ENCODE results near the gene SPNS1. TPM values are rescaled to one million over a fixed set of nuclear protein-coding genes. Genes with fewer than 3 reads are reported as not detected.

The SPNS1 gene
- polyA plus RNA-seq, 2 of the 4 experiments (the other 2 are of a cell fraction): 27.0 to 35.1 TPM

DNA sequence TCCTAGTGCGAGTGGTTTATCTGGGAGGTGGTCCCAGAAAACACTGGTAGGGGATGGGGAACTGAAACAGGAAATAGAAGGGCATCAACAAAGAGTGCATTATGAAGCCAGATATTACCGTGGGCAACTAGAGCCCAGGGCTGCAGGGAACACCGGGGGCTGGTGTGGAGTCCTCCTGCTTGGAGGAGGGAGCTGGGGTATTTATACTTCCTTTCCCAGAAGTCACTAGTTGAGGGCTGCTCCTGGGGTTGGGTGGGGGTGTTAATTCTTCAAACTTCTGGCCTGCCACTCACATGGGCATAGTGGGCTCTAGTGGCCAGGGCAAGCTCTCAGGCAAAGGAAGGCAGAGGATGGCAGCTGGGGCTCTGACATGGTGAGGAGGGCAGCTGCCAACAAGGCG lies 25.0 kb downstream of the SPNS1 start:
- no peak for FAIRE-seq
- Histone ChIP-seq H3K9me3 (no peaks in the 10 kb centered on the region), H3K27ac (no peak overlapping the region), H3K4me1 (no peaks in the 10 kb centered on the region), H3K4me2 (no peak overlapping the region), H3K4me3 (no peak overlapping the region)
- WGBS (ENCODE audit: missing lambda C conversion rate): 51% methylated on average over 4 of the region's 4 CpGs
- no peak for ATAC-seq
- no peak for DNase-seq (ENCODE audit: low read depth in 1 of 2, low spot score in 1 of 2)
- CTCF ChIA-PET: interaction anchor here (1.0 to 1.4 kb wide), 3 partner anchors 11 to 22 kb away, joined by 3 to 4 read pairs (median 4); partner anchors contain the start of gene LAT
- POLR2A ChIA-PET: no interaction called here
- TF ChIP-seq TP53 (CRISPR knock-in tag; IDR thresholded peaks at IDR 0.05) (no peak), KDM1A (IDR thresholded peaks at IDR 0.05; ENCODE audit: low read depth) (no peak), BHLHE40 (IDR thresholded peaks at IDR 0.05; ENCODE audit: low read depth, low read length) (no peak), RAD21 (conservative IDR thresholded peaks at IDR 0.05 in 1 of 2, IDR thresholded peaks at IDR 0.05 in 1 of 2) (no peak), ZFP36 (IDR thresholded peaks at IDR 0.05; ENCODE audit: borderline replicate concordance, partially characterized antibody) (no peak), GATA3 (IDR thresholded peaks at IDR 0.05; ENCODE audit: borderline replicate concordance) (no peak), HDAC2 (IDR thresholded peaks at IDR 0.05) (no peak), CEBPB (IDR thresholded peaks at IDR 0.05) (no peak), HOXA7 (CRISPR knock-in tag; IDR thresholded peaks at IDR 0.05) (no peak), REST (IDR thresholded peaks at IDR 0.05) (no peak), PHF8 (IDR thresholded peaks at IDR 0.05; ENCODE audit: borderline replicate concordance, low read depth) (no peak), KDM5A (IDR thresholded peaks at IDR 0.05) (no peak), MYC (IDR thresholded peaks at IDR 0.05; ENCODE audit: borderline replicate concordance, low read length) (no peak), ZNF302 (CRISPR knock-in tag; IDR thresholded peaks at IDR 0.05) (no peak), PBX3 (IDR thresholded peaks at IDR 0.05) (no peak)
- TF ChIP-seq, protein P1, sequence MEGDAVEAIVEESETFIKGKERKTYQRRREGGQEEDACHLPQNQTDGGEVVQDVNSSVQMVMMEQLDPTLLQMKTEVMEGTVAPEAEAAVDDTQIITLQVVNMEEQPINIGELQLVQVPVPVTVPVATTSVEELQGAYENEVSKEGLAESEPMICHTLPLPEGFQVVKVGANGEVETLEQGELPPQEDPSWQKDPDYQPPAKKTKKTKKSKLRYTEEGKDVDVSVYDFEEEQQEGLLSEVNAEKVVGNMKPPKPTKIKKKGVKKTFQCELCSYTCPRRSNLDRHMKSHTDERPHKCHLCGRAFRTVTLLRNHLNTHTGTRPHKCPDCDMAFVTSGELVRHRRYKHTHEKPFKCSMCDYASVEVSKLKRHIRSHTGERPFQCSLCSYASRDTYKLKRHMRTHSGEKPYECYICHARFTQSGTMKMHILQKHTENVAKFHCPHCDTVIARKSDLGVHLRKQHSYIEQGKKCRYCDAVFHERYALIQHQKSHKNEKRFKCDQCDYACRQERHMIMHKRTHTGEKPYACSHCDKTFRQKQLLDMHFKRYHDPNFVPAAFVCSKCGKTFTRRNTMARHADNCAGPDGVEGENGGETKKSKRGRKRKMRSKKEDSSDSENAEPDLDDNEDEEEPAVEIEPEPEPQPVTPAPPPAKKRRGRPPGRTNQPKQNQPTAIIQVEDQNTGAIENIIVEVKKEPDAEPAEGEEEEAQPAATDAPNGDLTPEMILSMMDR (IDR thresholded peaks at IDR 0.05): no peak
- TF ChIP-seq, protein P2, sequence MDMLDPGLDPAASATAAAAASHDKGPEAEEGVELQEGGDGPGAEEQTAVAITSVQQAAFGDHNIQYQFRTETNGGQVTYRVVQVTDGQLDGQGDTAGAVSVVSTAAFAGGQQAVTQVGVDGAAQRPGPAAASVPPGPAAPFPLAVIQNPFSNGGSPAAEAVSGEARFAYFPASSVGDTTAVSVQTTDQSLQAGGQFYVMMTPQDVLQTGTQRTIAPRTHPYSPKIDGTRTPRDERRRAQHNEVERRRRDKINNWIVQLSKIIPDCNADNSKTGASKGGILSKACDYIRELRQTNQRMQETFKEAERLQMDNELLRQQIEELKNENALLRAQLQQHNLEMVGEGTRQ (IDR thresholded peaks at IDR 0.05): no peak
- TF ChIP-seq, protein P3, sequence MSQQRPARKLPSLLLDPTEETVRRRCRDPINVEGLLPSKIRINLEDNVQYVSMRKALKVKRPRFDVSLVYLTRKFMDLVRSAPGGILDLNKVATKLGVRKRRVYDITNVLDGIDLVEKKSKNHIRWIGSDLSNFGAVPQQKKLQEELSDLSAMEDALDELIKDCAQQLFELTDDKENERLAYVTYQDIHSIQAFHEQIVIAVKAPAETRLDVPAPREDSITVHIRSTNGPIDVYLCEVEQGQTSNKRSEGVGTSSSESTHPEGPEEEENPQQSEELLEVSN (IDR thresholded peaks at IDR 0.05; ENCODE audit: borderline replicate concordance, low read depth): no peak

DNA sequence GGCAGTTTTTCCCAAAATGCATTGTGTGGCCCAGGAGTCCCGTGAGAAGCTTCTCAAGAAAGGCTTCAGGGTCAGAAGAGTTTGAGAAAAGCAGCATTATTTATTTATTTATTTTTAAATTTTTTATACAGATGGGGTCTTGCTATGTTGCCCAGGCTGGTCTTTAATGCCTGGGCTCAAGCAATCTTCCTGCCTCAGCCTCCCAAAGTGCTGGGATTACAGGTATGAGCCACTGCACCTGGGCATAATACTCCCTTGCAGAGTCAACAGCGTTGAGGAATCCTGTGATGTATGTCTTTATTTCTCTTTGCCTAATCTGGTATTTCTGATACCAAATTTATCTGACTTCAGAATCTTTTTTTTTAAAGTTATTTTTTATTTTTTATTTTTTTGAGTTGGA lies 25.4 kb downstream of the SPNS1 start:
- ChIA-PET POLR2A (no interaction called here), CTCF (interaction anchor here (1.0 to 1.4 kb wide), 3 partner anchors 11 to 23 kb away, joined by 3 to 4 read pairs (median 4); partner anchors contain the start of gene LAT)
- Histone ChIP-seq H3K9me3 (no peaks in the 10 kb centered on the region), H3K4me1 (no peaks in the 10 kb centered on the region), H3K27ac (no peak overlapping the region), H3K4me3 (no peak overlapping the region), H3K4me2 (no peak overlapping the region)
- no peak for ATAC-seq
- TF ChIP-seq MAFK (IDR thresholded peaks at IDR 0.05; ENCODE audit: partially characterized antibody): no peak
- TF ChIP-seq ESRRA (IDR thresholded peaks at IDR 0.05; ENCODE audit: borderline replicate concordance, low read length): no peak
- TF ChIP-seq BCL3 (IDR thresholded peaks at IDR 0.05): no peak
- no peak for TF ChIP-seq POLR2AphosphoS2 (conservative IDR thresholded peaks at IDR 0.05; ENCODE audit: low read length)
- TF ChIP-seq CHD4 (IDR thresholded peaks at IDR 0.05; ENCODE audit: borderline replicate concordance): no peak
- TF ChIP-seq CBX2 (IDR thresholded peaks at IDR 0.05; ENCODE audit: borderline replicate concordance, low read depth): no peak
- TF ChIP-seq SMC3 (IDR thresholded peaks at IDR 0.05): no peak
- no peak for TF ChIP-seq RFX5 (IDR thresholded peaks at IDR 0.05)
- no peak for TF ChIP-seq HOXA7 (CRISPR knock-in tag; IDR thresholded peaks at IDR 0.05)
- FAIRE-seq: no peak
- DNase-seq (ENCODE audit: low read depth in 1 of 2, low spot score in 1 of 2): no peak
- WGBS (ENCODE audit: missing lambda C conversion rate): 44% methylated on average over 2 of the region's 2 CpGs

Data from A549 (cell line).